ENCODE data around the gene KREMEN2. TPM values are rescaled to one million over a fixed set of nuclear protein-coding genes. Genes with fewer than 3 reads are reported as not detected.
"Not testable (repeated sequence)": the region's sequence is repeated elsewhere in the genome, so short reads cannot be mapped to it uniquely, and the experiment has no call there.

Gene KREMEN2
- total RNA-seq, 1 donor from 2014 or later = not detected

GRCh38 chr16:2924901-2925755 is 38.9 kb upstream of the KREMEN2 start:
- H3K36me3 ChIP-seq = peaks cover 7 to 16% of the 10 kb centered on the region in 2 donors
- DNase-seq (ENCODE audit: low spot score in 2 of 2) = no peak
- TF ChIP-seq, protein P1, sequence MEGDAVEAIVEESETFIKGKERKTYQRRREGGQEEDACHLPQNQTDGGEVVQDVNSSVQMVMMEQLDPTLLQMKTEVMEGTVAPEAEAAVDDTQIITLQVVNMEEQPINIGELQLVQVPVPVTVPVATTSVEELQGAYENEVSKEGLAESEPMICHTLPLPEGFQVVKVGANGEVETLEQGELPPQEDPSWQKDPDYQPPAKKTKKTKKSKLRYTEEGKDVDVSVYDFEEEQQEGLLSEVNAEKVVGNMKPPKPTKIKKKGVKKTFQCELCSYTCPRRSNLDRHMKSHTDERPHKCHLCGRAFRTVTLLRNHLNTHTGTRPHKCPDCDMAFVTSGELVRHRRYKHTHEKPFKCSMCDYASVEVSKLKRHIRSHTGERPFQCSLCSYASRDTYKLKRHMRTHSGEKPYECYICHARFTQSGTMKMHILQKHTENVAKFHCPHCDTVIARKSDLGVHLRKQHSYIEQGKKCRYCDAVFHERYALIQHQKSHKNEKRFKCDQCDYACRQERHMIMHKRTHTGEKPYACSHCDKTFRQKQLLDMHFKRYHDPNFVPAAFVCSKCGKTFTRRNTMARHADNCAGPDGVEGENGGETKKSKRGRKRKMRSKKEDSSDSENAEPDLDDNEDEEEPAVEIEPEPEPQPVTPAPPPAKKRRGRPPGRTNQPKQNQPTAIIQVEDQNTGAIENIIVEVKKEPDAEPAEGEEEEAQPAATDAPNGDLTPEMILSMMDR (IDR thresholded peaks at IDR 0.05) = no peak
- no peaks in the 10 kb centered on the region for H3K9me3 ChIP-seq
- no peak overlapping the region for H3K4me3 ChIP-seq
- no peaks in the 10 kb centered on the region for H3K27me3 ChIP-seq
- H3K4me1 ChIP-seq = peaks cover 0 to 4% of the 10 kb centered on the region in 2 donors
- intact Hi-C loops (cut with DNase I) = no loop called here
- H3K27ac ChIP-seq = no peak overlapping the region

DNA sequence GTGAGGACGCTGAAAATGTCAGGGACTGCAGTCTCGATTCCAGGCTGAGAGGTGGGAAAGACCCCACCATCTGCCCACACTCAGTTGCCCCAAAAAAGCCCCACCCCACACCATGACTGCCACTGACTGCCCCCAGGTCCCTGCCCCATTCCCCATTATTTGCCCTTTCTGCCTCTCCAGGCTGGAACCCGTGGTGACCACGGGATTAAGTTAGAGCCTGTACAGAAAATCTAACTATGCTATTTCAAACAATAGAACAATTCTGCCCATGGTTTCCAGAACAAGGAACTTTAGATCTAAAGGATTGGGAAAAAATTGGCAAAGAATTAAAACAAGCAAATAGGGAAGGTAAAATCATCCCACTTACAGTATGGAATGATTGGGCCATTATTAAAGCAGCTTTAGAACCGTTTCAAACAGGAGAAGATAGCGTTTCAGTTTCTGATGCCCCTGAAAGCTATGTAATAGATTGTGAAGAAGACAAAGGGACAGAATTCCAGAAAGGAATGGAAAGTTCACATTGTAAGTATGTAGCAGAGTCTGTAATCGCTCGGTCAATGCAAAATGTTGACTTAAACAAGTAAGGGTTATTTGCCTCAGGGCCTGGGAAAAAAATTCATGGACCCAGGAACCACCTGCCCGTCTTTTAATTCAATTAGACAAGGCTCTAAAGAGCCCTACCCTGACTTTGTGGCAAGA is 38.0 kb upstream of the KREMEN2 start:
- Histone ChIP-seq H3K27ac (no peak overlapping the region), H3K4me3 (no peak overlapping the region), H3K36me3 (peaks cover 14 to 25% of the 10 kb centered on the region in 2 donors), H3K4me1 (peaks cover 0 to 4% of the 10 kb centered on the region in 2 donors), H3K27me3 (no peaks in the 10 kb centered on the region), H3K9me3 (no peaks in the 10 kb centered on the region)
- TF ChIP-seq, protein P1 (IDR thresholded peaks at IDR 0.05) = no peak
- intact Hi-C loops (cut with DNase I) = loop anchor here (2.0 kb wide), 1 partner anchor 21 kb away; no protein-coding TSS in a partner anchor
- DNase-seq (ENCODE audit: low spot score in 2 of 2) = no peak

DNA sequence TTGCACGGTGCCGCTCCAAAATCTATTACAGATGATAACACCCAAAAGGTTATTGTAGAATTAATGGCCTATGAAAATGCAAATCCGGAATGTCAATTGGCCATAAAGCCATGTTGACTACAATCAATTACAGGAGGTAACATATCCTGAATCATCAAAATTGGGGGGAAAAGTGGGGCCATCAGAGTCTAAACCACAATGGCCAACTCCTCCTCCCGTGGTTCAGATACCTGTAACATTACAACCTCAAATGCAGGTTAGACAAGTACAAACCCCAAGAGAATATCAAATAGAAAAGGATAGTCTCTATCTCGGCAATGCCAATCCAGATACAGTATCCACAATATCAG is 37.5 kb upstream of the KREMEN2 start:
- TF ChIP-seq, protein P1 (IDR thresholded peaks at IDR 0.05) = no peak
- H3K27me3 ChIP-seq = no peaks in the 10 kb centered on the region
- H3K27ac ChIP-seq = no peak overlapping the region
- H3K9me3 ChIP-seq = no peaks in the 10 kb centered on the region
- H3K4me1 ChIP-seq = peaks cover 0 to 4% of the 10 kb centered on the region in 2 donors
- peaks cover 14 to 26% of the 10 kb centered on the region in 2 donors for H3K36me3 ChIP-seq
- H3K4me3 ChIP-seq = peak overlapping the region in 1 of 2 donors; percentile 45
- intact Hi-C loops (cut with DNase I) = loop anchor here (2.0 kb wide), 1 partner anchor 22 kb away; no protein-coding TSS in a partner anchor
- no peak for DNase-seq (ENCODE audit: low spot score in 2 of 2)

- DNase-seq (ENCODE audit: low spot score in 2 of 2) = peak; percentile 68 to 95
- H3K27me3 ChIP-seq = no peaks in the 10 kb centered on the region
- intact Hi-C loops (cut with DNase I) = loop anchor here (2.0 kb wide), 1 partner anchor 22 kb away; no protein-coding TSS in a partner anchor
- TF ChIP-seq, protein P1 (IDR thresholded peaks at IDR 0.05) = peak; percentile 93 to 97 (median 94)
- H3K36me3 ChIP-seq = peaks cover 14 to 25% of the 10 kb centered on the region in 2 donors
- no peak overlapping the region for H3K27ac ChIP-seq
- peaks cover 0 to 4% of the 10 kb centered on the region in 2 donors for H3K4me1 ChIP-seq
- H3K4me3 ChIP-seq = peak overlapping the region in 1 of 2 donors; percentile 45
- no peaks in the 10 kb centered on the region for H3K9me3 ChIP-seq
Measured at GRCh38 chr16:2927010-2927646, 36.9 kb upstream of the KREMEN2 start.

DNA sequence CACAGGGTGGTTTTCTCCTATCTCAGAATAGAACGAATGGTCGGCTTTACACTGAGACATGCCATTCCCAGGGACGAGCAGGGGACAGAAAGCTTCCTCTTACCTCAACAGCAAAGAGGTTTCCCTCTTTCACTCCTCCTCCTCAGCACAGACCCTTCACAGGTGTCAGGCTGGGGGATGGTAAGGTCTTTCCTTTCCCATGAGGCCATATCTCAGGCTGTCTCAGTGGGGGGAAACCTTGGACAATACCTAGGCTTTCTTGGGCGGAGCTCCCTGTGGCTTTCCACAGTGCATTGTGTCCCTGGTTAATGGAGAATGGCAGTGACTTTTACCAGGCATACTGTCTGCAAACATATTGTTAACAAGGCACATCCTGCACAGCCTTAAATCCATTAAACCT is 35.9 kb upstream of the KREMEN2 start:
- peaks cover 20 to 22% of the 10 kb centered on the region in 2 donors for H3K36me3 ChIP-seq
- H3K9me3 ChIP-seq; H3K4me1 ChIP-seq; H3K4me3 ChIP-seq; H3K27ac ChIP-seq; H3K27me3 ChIP-seq; intact Hi-C loops (cut with DNase I); DNase-seq (ENCODE audit: low spot score in 2 of 2): not testable (repeated sequence)

Data from ascending aorta (tissue), 2 donors.